ENCODE data around the gene APOL3.
"Not testable (repeated sequence)": the region's sequence is repeated elsewhere in the genome, so short reads cannot be mapped to it uniquely, and the experiment has no call there.

Gene APOL3

GRCh38 chr22:36162127-36163034 is 1.8 kb upstream of the APOL3 start:
- no peak overlapping the region for H3K4me3 ChIP-seq (ENCODE audit: low read depth, low read length)
- no peak for DNase-seq (ENCODE audit: low read depth)
- TF ChIP-seq CTCF (IDR thresholded peaks at IDR 0.05; ENCODE audit: control insufficient read depth, extremely low read depth, insufficient read depth) = no peak

- not testable (repeated sequence) for DNase-seq (ENCODE audit: low read depth); H3K4me3 ChIP-seq (ENCODE audit: low read depth, low read length)
Observed at GRCh38 chr22:36161793-36162126, 1.2 kb upstream of the APOL3 start.

- no peak overlapping the region for H3K4me3 ChIP-seq (ENCODE audit: low read depth, low read length)
- TF ChIP-seq CTCF (IDR thresholded peaks at IDR 0.05; ENCODE audit: control insufficient read depth, extremely low read depth, insufficient read depth) = no peak
- DNase-seq (ENCODE audit: low read depth) = no peak
Observed at GRCh38 chr22:36156515-36157419, 3.8 kb downstream of the APOL3 start.

- DNase-seq (ENCODE audit: low read depth) = no peak
- no peak overlapping the region for H3K4me3 ChIP-seq (ENCODE audit: low read depth, low read length)
- TF ChIP-seq CTCF (IDR thresholded peaks at IDR 0.05; ENCODE audit: control insufficient read depth, extremely low read depth, insufficient read depth) = no peak
Observed at GRCh38 chr22:36156119-36156514, 4.4 kb downstream of the APOL3 start.

GRCh38 chr22:36155702-36156101 is 4.9 kb downstream of the APOL3 start:
- no peak for DNase-seq (ENCODE audit: low read depth)
- H3K4me3 ChIP-seq (ENCODE audit: low read depth, low read length) = no peak overlapping the region
- no peak for TF ChIP-seq CTCF (IDR thresholded peaks at IDR 0.05; ENCODE audit: control insufficient read depth, extremely low read depth, insufficient read depth)

GRCh38 chr22:36154423-36154945 is 6.1 kb downstream of the APOL3 start:
- no peak for DNase-seq (ENCODE audit: low read depth)
- TF ChIP-seq CTCF (IDR thresholded peaks at IDR 0.05; ENCODE audit: control insufficient read depth, extremely low read depth, insufficient read depth) = no peak
- H3K4me3 ChIP-seq (ENCODE audit: low read depth, low read length) = no peak overlapping the region
